Right hindlimb (tissue), 1 donor: ENCODE results near the gene SLC6A18.

ENCODE experiments used
- DNase-seq: peaks from one replicate; pipeline ENCODE4 v3.0.0-alpha.2; 2018

Gene SLC6A18

GRCh38 chr5:1187950-1188334 lies 37.2 kb upstream of the SLC6A18 start:
- DNase-seq: no peak

GRCh38 chr5:1188464-1188863 lies 36.7 kb upstream of the SLC6A18 start:
- no peak for DNase-seq

- no peak for DNase-seq
Measured at GRCh38 chr5:1189269-1189668, 35.9 kb upstream of the SLC6A18 start.

GRCh38 chr5:1190278-1190677 lies 34.9 kb upstream of the SLC6A18 start:
- DNase-seq: no peak

- no peak for DNase-seq
Measured at GRCh38 chr5:1190837-1191239, 34.3 kb upstream of the SLC6A18 start.

GRCh38 chr5:1192971-1193590 lies 32.1 kb upstream of the SLC6A18 start:
- no peak for DNase-seq

- no peak for DNase-seq
Measured at GRCh38 chr5:1193591-1193985, 31.6 kb upstream of the SLC6A18 start.

GRCh38 chr5:1194378-1194777 lies 30.8 kb upstream of the SLC6A18 start:
- DNase-seq: no peak

- no peak for DNase-seq
Measured at GRCh38 chr5:1195439-1195838, 29.7 kb upstream of the SLC6A18 start.

- DNase-seq: no peak
Measured at GRCh38 chr5:1195916-1196315, 29.3 kb upstream of the SLC6A18 start.

- no peak for DNase-seq
Measured at GRCh38 chr5:1196562-1196961, 28.6 kb upstream of the SLC6A18 start.

GRCh38 chr5:1197876-1198666 lies 27.1 kb upstream of the SLC6A18 start:
- DNase-seq: no peak

- DNase-seq: no peak
Measured at GRCh38 chr5:1199340-1199648, 25.9 kb upstream of the SLC6A18 start.

GRCh38 chr5:1199649-1200494 lies 25.3 kb upstream of the SLC6A18 start:
- no peak for DNase-seq

- no peak for DNase-seq
Measured at GRCh38 chr5:1200495-1201326, 24.5 kb upstream of the SLC6A18 start.

- DNase-seq: no peak
Measured at GRCh38 chr5:1201327-1202025, 23.7 kb upstream of the SLC6A18 start, which contains the start of gene SLC6A19. TSS of gene SLC6A19 (plus strand) at chr5:1201595. CDS start at chr5:1201651, 56 bp downstream.

GRCh38 chr5:1202026-1202797 lies 23.0 kb upstream of the SLC6A18 start:
- no peak for DNase-seq

- no peak for DNase-seq
Measured at GRCh38 chr5:1202798-1203185, 22.4 kb upstream of the SLC6A18 start.

- DNase-seq: no peak
Measured at GRCh38 chr5:1203311-1203967, 21.7 kb upstream of the SLC6A18 start.

- DNase-seq: no peak
Measured at GRCh38 chr5:1203968-1204692, 21.1 kb upstream of the SLC6A18 start.
